Esophagus squamous epithelium (tissue), 5 donors: ENCODE data around the gene NFKBIB. TPM values are rescaled to one million over a fixed set of nuclear protein-coding genes. Genes with fewer than 3 reads are reported as not detected.

Experiments used
- DNase-seq: peaks from one replicate; lab custom pipeline; 2025; lab: John Stamatoyannopoulos, UW
- H3K27ac ChIP-seq, 4 donors: fragments of 200-600 bp; sonication (generic); one replicate each; pipeline ENCODE4 v1.5.1; 2016 to 2019; ENCODE audit warnings: mild to moderate bottlenecking in 1 of 4
- H3K27me3 ChIP-seq, 4 donors: fragments of 200-600 bp; sonication (generic); 1 replicate in 3 of 4; 2 replicates in 1 of 4; pipeline versions ENCODE4 v1.5.1 to v1.6.0; 2017 to 2021; ENCODE audit warnings: antibody characterized with exemption in 1 of 4
- H3K36me3 ChIP-seq, 3 donors: fragments of 200-600 bp; sonication (generic); one replicate each; pipeline ENCODE4 v1.5.1; 2016 to 2019
- H3K4me1 ChIP-seq, 3 donors: fragments of 200-600 bp; sonication (generic); one replicate each; pipeline ENCODE4 v1.5.1; 2017 to 2019
- H3K4me3 ChIP-seq, 4 donors: fragments of 200-600 bp; sonication (generic); 1 replicate in 3 of 4; 2 replicates in 1 of 4; pipeline ENCODE4 v1.5.1; 2016 to 2019; ENCODE audit warnings: mild to moderate bottlenecking in 2 of 4, moderate library complexity in 1 of 4
- H3K9me3 ChIP-seq, 3 donors: fragments of 200-600 bp; sonication (generic); one replicate each; pipeline ENCODE4 v1.5.1; 2016 to 2019
- CTCF ChIP-seq, 6 experiments: fragments of 450-650 bp in 4 of 6; fragments of 200-600 bp in 2 of 6; sonication (generic) in 2 of 6; IDR thresholded peaks; one replicate each; pipeline ENCODE4 v1.5.1; 2016 to 2019; ENCODE audit warnings: antibody characterized with exemption in 6 of 6, mild to moderate bottlenecking in 4 of 6, moderate library complexity in 4 of 6
- POLR2A ChIP-seq, 4 donors: fragments of 450-650 bp; IDR thresholded peaks; one replicate each; pipeline ENCODE4 v1.6.1; 2017; ENCODE audit warnings: antibody characterized with exemption in 4 of 4, mild to moderate bottlenecking in 4 of 4, moderate library complexity in 3 of 4
- WGBS, 2 donors: methylation state at CpG; one replicate each; pipeline ENCODE4 v1.1.5; 2018; 5-methylcytosine and 5-hydroxymethylcytosine counted together
- intact Hi-C: fragments of 100-400 bp; cut with DNase I; formaldehyde crosslinking; loops from one replicate; pipeline ENCODE4 v1.15.0; 2022
- total RNA-seq, 4 donors: library from RNA; depleted of rRNA; stranded (reverse); fragments of >200 nt; gene quantifications; one replicate each; pipeline ENCODE4 v1.1.0, GENCODE V29; 2016
- donor health status: DM: yes; HTN: yes; CAD: no.

The NFKBIB gene
- total RNA-seq, 4 donors from 2014 or later, result 22.0 to 34.0 (median 26.7) TPM

DNA sequence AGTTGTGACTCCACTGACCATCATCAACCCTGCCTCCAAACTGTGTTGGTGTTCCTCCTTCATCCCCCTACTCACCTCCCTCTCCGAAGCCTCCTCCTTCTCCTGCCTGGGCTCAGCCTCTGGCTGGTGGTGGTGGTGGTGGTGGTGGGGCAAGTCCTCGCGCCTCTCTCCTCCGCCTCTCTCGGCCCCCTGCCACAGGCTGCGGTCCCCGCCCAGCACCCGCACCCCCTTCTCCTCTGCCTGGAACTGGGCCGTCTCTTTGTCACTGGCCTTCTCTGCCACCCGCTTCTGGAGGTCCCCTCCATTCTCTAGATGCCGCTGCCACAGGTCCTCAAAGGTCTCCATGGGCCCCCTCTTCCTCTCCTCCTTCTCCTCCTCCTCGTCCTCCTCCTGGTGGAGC lies 10.7 kb downstream of the NFKBIB start:
- intact Hi-C loops, result no loop called here
- H3K27ac ChIP-seq, result no peak overlapping the region
- H3K27me3 ChIP-seq, result peaks cover 0 to 23% (median 1%) of the 10 kb centered on the region in 4 donors
- no peaks in the 10 kb centered on the region for H3K9me3 ChIP-seq
- no peak for DNase-seq
- 91 to 95% methylated on average over 12 of the region's 12 CpGs for WGBS, 2 donors
- no peak overlapping the region for H3K4me3 ChIP-seq
- peaks cover 0 to 5% (median 0%) of the 10 kb centered on the region in 3 donors for H3K4me1 ChIP-seq
- no peak for TF ChIP-seq CTCF (IDR thresholded peaks at IDR 0.05)
- no peak for TF ChIP-seq POLR2A (IDR thresholded peaks at IDR 0.05)
- H3K36me3 ChIP-seq, result peaks cover 9 to 49% (median 15%) of the 10 kb centered on the region in 3 donors

DNA sequence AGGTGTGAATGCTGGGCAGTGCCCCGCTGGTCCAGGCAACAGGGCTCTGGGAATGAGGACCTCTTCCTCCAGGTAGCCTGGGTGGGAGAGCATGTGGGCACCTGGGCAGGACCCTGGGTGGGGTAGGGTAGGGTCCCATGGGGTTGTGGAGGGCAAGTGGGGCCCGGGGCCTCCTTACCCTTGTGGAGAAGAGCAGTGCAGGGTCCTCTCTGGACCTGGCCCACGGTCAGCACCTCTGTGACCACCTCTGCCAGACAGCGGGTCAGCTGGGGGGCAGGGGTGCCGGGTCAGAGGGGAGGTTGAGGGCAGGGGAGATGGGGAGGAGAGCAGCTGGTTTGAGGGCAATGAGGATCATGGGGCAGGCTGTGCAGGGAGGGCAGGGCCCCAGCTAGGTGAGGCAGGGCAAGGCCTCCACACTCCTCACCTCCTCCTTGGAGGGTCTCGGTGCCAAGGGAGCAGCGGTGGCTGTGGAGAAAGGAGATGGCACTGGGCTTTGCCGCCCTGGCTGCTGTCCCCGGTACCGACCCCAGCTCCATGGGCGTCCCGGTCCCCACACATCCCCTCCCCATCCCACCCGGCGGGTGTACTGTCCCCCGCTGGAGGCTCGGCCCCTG lies 11.7 kb downstream of the NFKBIB start:
- peaks cover 0 to 23% (median 1%) of the 10 kb centered on the region in 4 donors for H3K27me3 ChIP-seq
- no peaks in the 10 kb centered on the region for H3K9me3 ChIP-seq
- no peak overlapping the region for H3K4me3 ChIP-seq
- intact Hi-C loops, result no loop called here
- no peak for DNase-seq
- no peak for TF ChIP-seq CTCF (IDR thresholded peaks at IDR 0.05)
- no peak for TF ChIP-seq POLR2A (IDR thresholded peaks at IDR 0.05)
- peaks cover 0 to 5% (median 0%) of the 10 kb centered on the region in 3 donors for H3K4me1 ChIP-seq
- H3K27ac ChIP-seq, result no peak overlapping the region
- WGBS, 2 donors, result 66 to 100% methylated on average over 1 to 3 of the region's 16 CpGs
- H3K36me3 ChIP-seq, result peaks cover 4 to 45% (median 11%) of the 10 kb centered on the region in 3 donors

DNA sequence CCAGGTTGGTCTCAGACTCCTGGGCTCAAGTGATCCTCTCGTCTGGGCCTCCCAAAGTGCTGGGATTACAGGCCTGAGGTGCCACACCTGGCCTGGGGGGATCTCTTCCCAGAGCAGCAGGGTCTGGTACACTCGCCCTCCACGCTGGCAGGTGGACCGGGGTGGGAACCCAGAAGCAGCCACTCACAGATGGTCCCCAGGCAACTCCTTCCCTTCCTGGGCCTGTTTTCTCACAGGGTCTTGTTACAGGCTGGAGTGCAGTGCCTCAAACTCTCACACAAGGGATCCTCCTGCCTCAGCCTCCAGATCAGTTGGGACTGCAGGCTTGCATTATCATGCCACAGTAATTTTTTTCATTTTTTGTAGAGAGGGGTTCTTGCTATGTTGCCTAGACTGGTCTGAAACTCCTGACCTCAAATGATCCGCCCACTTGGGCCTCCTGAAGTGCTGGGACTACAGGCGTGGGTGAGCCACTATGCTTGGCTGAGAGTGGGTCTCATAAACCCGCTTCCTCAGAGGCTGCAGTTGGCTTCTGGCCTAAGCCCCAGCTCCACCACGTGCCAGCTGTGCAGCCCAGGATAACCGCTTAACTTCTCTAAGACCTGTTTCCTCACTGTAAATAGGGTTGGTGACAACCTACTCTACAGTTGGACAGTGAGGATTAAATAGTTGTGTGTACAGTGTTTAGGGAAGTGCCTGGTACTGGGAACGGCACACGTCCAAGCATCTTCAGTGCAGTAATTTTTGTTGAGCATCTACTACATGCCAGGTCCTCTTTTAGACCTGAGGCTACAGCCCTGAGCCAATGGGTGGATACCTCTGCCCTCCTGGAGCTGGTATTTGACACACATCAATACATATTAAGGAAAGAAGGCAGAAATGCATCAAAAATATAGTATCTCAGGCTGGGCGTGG lies 13.1 kb downstream of the NFKBIB start:
- Histone ChIP-seq H3K27ac (no peak overlapping the region), H3K4me3 (no peak overlapping the region), H3K27me3 (peaks cover 0 to 23% (median 1%) of the 10 kb centered on the region in 4 donors), H3K4me1 (peaks cover 0 to 5% (median 0%) of the 10 kb centered on the region in 3 donors), H3K9me3 (no peaks in the 10 kb centered on the region), H3K36me3 (peaks cover 0 to 31% (median 0%) of the 10 kb centered on the region in 3 donors)
- no peak for TF ChIP-seq CTCF (IDR thresholded peaks at IDR 0.05)
- no peak for TF ChIP-seq POLR2A (IDR thresholded peaks at IDR 0.05)
- 69 to 73% methylated on average over 5 to 9 of the region's 12 CpGs for WGBS, 2 donors
- DNase-seq, result no peak
- intact Hi-C loops, result no loop called here

- Histone ChIP-seq H3K9me3 (no peaks in the 10 kb centered on the region), H3K27me3 (peaks cover 0 to 23% (median 1%) of the 10 kb centered on the region in 4 donors), H3K36me3 (peaks cover 0 to 20% (median 0%) of the 10 kb centered on the region in 3 donors), H3K27ac (no peak overlapping the region), H3K4me3 (no peak overlapping the region), H3K4me1 (peaks cover 0 to 5% (median 0%) of the 10 kb centered on the region in 3 donors)
- TF ChIP-seq POLR2A (IDR thresholded peaks at IDR 0.05) (no peak), CTCF (IDR thresholded peaks at IDR 0.05) (no peak)
- intact Hi-C loops, result no loop called here
- WGBS, 2 donors, result 88 to 89% methylated on average over 7 to 8 of the region's 8 CpGs
- DNase-seq, result no peak
These were observed 14.2 kb downstream of the NFKBIB start for GRCh38 chr19:38913958-38914357.
